ENCODE data around the gene FRAS1. TPM values are rescaled to one million over a fixed set of nuclear protein-coding genes. Genes with fewer than 3 reads are reported as not detected.

FRAS1 gene
- total and polyA plus RNA-seq, 2 donors (not counting 1 experiment from before 2014, with no cell fraction given) = 0.03 to 0.12 TPM

DNA sequence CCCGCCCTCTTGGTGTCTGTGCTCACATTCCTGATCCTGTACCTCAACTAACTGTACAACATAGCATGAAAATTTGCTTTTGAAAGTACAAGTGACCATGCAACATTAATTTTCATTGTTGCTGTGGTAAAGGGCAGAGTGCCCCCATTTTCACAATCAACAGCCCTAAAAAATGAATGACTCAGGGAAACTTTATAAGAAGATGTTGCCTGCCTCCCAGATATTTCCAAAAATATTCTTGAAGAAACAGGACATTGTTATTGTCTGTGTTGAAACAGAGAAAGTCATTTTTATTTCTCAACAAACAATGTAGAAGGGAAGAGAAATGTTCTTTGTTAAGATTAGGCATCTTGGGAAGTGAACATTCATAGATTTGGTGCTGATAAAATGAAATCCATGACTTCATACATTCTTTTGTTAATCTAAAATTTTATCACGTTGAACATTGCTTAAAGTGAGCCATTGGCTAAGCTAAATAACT lies 380.5 kb downstream of the FRAS1 start:
- Histone ChIP-seq H3K27me3 (replicated peaks in 1 of 4; ENCODE audit: control extremely low read depth in 1 of 4, control insufficient read depth in 3 of 4, insufficient read depth in 4 of 4, low read length in 3 of 4) (peaks cover 0 to 3% (median 0%) of the 10 kb centered on the region in 4 experiments), H3K79me2 (ENCODE audit: control insufficient read depth, insufficient read depth, low read length) (no peaks in the 10 kb centered on the region), H3K4me1 (ENCODE audit: control insufficient read depth in 2 of 2, insufficient read depth in 2 of 2, low read length in 2 of 2) (no peaks in the 10 kb centered on the region), H3K4me3 (ENCODE audit: control extremely low read depth in 1 of 5, extremely low read depth in 1 of 5, insufficient read depth in 1 of 5, low read depth in 2 of 5, low read length in 4 of 5) (no peak overlapping the region), H2AFZ (ENCODE audit: insufficient read depth, low read depth, low read length, poor library complexity, severe bottlenecking) (no peak overlapping the region), H3K36me3 (replicated peaks in 1 of 2; ENCODE audit: control extremely low read depth in 1 of 2, control insufficient read depth in 1 of 2, extremely low read depth in 1 of 2, insufficient read depth in 2 of 2, low read length in 1 of 2) (no peaks in the 10 kb centered on the region), H3K4me2 (replicated peaks; ENCODE audit: low read depth, low read length, poor library complexity, severe bottlenecking) (no peak overlapping the region), H3K9me3 (ENCODE audit: control extremely low read depth in 1 of 3, control insufficient read depth in 2 of 3, insufficient read depth in 1 of 3, low read length in 2 of 3) (no peaks in the 10 kb centered on the region), H3K9ac (ENCODE audit: low read length) (no peak overlapping the region), H4K20me1 (ENCODE audit: control insufficient read depth, insufficient read depth, low read length, poor library complexity, severe bottlenecking) (no peaks in the 10 kb centered on the region), H3K27ac (ENCODE audit: low read length in 2 of 2) (no peak overlapping the region)
- no peak for TF ChIP-seq EZH2 (IDR thresholded peaks at IDR 0.05; ENCODE audit: borderline replicate concordance, insufficient read depth, low read depth, low read length, poor library complexity, severe bottlenecking)
- TF ChIP-seq, protein P1, sequence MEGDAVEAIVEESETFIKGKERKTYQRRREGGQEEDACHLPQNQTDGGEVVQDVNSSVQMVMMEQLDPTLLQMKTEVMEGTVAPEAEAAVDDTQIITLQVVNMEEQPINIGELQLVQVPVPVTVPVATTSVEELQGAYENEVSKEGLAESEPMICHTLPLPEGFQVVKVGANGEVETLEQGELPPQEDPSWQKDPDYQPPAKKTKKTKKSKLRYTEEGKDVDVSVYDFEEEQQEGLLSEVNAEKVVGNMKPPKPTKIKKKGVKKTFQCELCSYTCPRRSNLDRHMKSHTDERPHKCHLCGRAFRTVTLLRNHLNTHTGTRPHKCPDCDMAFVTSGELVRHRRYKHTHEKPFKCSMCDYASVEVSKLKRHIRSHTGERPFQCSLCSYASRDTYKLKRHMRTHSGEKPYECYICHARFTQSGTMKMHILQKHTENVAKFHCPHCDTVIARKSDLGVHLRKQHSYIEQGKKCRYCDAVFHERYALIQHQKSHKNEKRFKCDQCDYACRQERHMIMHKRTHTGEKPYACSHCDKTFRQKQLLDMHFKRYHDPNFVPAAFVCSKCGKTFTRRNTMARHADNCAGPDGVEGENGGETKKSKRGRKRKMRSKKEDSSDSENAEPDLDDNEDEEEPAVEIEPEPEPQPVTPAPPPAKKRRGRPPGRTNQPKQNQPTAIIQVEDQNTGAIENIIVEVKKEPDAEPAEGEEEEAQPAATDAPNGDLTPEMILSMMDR (IDR thresholded peaks at IDR 0.05) = no peak
- WGBS (ENCODE audit: insufficient coverage) = no CpG with 5 or more reads among the region's 2 CpGs
- POLR2A ChIA-PET = no interaction called here
- ATAC-seq (ENCODE audit: low read depth) (no peak), DNase-seq (no peak)
- no peak overlapping the region for H3K27ac Mint-ChIP-seq
- CTCF ChIA-PET = no interaction called here
- intact Hi-C loops (cut with micrococcal nuclease) = no loop called here
- H3K4me1 Mint-ChIP-seq = no peaks in the 10 kb centered on the region
- H3K9me3 Mint-ChIP-seq (ENCODE audit: insufficient read depth) = no peaks in the 10 kb centered on the region
- peaks cover 12% of the 10 kb centered on the region for H3K27me3 Mint-ChIP-seq
- no peak overlapping the region for H3K4me3 Mint-ChIP-seq

DNA sequence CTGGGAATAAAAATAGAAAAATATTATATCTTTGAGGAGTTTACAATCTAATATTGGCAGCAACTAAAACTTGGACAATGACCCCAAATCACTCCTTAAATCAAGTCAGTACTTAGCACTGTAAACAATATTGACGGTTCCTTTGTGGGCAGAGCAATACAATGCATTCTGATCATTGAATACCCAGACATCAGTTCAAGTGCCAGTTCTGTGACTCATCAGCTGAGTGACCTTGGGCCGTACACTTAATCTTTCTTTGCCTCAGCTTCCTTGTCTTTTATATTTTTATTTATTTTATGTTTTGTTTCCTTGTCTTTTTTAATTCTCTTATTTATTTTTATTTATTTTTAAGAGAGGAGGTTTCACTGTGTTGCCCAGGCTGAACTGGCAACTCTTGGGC lies 382.2 kb downstream of the FRAS1 start:
- H3K27me3 ChIP-seq (replicated peaks in 1 of 4; ENCODE audit: control extremely low read depth in 1 of 4, control insufficient read depth in 3 of 4, insufficient read depth in 4 of 4, low read length in 3 of 4) = peaks cover 0 to 3% (median 0%) of the 10 kb centered on the region in 4 experiments
- no peak for TF ChIP-seq EZH2 (IDR thresholded peaks at IDR 0.05; ENCODE audit: borderline replicate concordance, insufficient read depth, low read depth, low read length, poor library complexity, severe bottlenecking)
- TF ChIP-seq, protein P1 (IDR thresholded peaks at IDR 0.05) = no peak
- H3K27ac ChIP-seq (ENCODE audit: low read length in 2 of 2) = no peak overlapping the region
- no peak for ATAC-seq (ENCODE audit: low read depth)
- no peaks in the 10 kb centered on the region for H3K4me1 ChIP-seq (ENCODE audit: control insufficient read depth in 2 of 2, insufficient read depth in 2 of 2, low read length in 2 of 2)
- 100% methylated on average over 1 of the region's 2 CpGs for WGBS (ENCODE audit: insufficient coverage)
- ChIA-PET CTCF (no interaction called here), POLR2A (no interaction called here)
- Mint-ChIP-seq H3K9me3 (ENCODE audit: insufficient read depth) (no peaks in the 10 kb centered on the region), H3K27me3 (peaks cover 12% of the 10 kb centered on the region), H3K27ac (no peak overlapping the region), H3K4me3 (no peak overlapping the region), H3K4me1 (no peaks in the 10 kb centered on the region)
- H3K4me2 ChIP-seq (replicated peaks; ENCODE audit: low read depth, low read length, poor library complexity, severe bottlenecking) = no peak overlapping the region
- H3K36me3 ChIP-seq (replicated peaks in 1 of 2; ENCODE audit: control extremely low read depth in 1 of 2, control insufficient read depth in 1 of 2, extremely low read depth in 1 of 2, insufficient read depth in 2 of 2, low read length in 1 of 2) = no peaks in the 10 kb centered on the region
- H4K20me1 ChIP-seq (ENCODE audit: control insufficient read depth, insufficient read depth, low read length, poor library complexity, severe bottlenecking) = no peaks in the 10 kb centered on the region
- H3K9me3 ChIP-seq (ENCODE audit: control extremely low read depth in 1 of 3, control insufficient read depth in 2 of 3, insufficient read depth in 1 of 3, low read length in 2 of 3) = no peaks in the 10 kb centered on the region
- no peak overlapping the region for H3K9ac ChIP-seq (ENCODE audit: low read length)
- no peak overlapping the region for H3K4me3 ChIP-seq (ENCODE audit: control extremely low read depth in 1 of 5, extremely low read depth in 1 of 5, insufficient read depth in 1 of 5, low read depth in 2 of 5, low read length in 4 of 5)
- no peak for DNase-seq
- no peaks in the 10 kb centered on the region for H3K79me2 ChIP-seq (ENCODE audit: control insufficient read depth, insufficient read depth, low read length)
- intact Hi-C loops (cut with micrococcal nuclease) = no loop called here
- H2AFZ ChIP-seq (ENCODE audit: insufficient read depth, low read depth, low read length, poor library complexity, severe bottlenecking) = no peak overlapping the region
